Measurements from ENCODE around the gene SMC4. TPM values are rescaled to one million over a fixed set of nuclear protein-coding genes. Genes with fewer than 3 reads are reported as not detected.

The SMC4 gene
- total RNA-seq, 2 experiments from 2014 or later, result 149 to 154 TPM

DNA sequence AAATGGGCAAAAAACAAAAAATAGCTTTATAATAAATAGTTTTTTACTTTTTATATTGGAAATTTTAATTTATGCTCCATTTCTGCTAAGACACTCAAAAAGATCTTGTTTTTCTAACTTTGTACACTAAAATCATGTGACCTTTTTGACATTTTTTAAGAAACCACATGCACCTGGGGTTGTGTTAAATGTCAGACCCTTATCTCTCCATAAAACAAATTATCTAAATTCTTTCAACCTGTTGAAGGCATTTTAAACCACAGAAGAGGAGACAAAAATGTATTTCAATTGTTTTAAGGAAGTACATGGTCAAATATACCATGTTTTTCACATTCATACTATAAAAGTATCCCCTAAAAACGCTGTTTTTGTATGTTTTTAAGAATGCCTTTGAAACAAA, 29.7 kb upstream of the SMC4 start:
- ATAC-seq (no peak), DNase-seq (no peak)
- ChIA-PET CTCF (no interaction called here), POLR2A (interaction anchor here (0.6 kb wide), 1 partner anchor 386 kb away, joined by 4 read pairs; the partner anchor contains the start of gene PPM1L)
- no peak overlapping the region for H3K4me3 Mint-ChIP-seq
- intact Hi-C loops (cut with micrococcal nuclease), result no loop called here
- peaks cover 16% of the 10 kb centered on the region for H3K4me1 Mint-ChIP-seq (ENCODE audit: low read depth)
- TF ChIP-seq, protein P1, sequence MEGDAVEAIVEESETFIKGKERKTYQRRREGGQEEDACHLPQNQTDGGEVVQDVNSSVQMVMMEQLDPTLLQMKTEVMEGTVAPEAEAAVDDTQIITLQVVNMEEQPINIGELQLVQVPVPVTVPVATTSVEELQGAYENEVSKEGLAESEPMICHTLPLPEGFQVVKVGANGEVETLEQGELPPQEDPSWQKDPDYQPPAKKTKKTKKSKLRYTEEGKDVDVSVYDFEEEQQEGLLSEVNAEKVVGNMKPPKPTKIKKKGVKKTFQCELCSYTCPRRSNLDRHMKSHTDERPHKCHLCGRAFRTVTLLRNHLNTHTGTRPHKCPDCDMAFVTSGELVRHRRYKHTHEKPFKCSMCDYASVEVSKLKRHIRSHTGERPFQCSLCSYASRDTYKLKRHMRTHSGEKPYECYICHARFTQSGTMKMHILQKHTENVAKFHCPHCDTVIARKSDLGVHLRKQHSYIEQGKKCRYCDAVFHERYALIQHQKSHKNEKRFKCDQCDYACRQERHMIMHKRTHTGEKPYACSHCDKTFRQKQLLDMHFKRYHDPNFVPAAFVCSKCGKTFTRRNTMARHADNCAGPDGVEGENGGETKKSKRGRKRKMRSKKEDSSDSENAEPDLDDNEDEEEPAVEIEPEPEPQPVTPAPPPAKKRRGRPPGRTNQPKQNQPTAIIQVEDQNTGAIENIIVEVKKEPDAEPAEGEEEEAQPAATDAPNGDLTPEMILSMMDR (IDR thresholded peaks at IDR 0.05), result no peak
- no peaks in the 10 kb centered on the region for H3K27me3 Mint-ChIP-seq
- H3K36me3 Mint-ChIP-seq (ENCODE audit: low read depth), result peaks cover 21% of the 10 kb centered on the region
- no peaks in the 10 kb centered on the region for H3K9me3 Mint-ChIP-seq
- H3K27ac Mint-ChIP-seq, result peak overlapping the region; percentile 13

DNA sequence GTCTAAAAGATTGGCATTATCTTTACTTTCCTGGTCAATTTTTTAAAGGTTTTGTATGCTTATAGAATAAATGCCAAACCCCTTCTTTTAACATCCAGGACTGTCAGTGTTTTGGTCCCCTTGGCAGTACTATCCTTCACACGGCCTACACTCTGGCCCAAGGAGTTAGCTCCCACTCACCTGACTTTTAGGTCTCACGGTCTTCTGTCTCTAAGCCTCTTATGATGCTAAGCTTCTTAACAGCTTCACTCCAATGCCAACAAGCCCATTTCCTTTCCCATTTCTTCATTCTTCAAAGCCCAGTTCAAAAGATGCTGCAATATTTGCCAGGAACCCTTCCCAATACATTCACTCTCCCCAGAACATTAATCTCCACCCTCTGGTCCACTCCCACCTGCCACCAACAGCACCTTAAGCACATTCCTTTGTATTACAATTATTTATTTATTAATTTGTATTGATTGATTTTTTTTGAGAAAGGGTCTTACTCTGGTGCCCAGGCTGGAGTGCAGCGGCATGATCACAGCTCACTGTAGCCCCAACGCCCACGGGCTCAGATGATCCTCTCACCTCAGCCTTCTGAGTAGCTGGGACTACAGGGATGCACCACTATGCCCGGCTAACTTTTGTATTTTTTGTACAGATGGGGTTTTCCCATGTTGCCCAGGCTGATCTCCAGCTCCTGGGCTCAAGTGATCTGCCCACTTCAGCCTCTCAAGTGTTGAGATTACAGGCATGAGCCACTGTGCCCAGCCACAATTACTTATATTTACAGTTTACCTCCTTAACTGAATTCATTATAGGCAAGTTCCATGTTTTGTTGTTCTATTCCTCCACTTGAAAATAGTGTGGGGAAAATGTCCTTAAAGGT, 28.2 kb upstream of the SMC4 start:
- intact Hi-C loops (cut with micrococcal nuclease), result no loop called here
- Mint-ChIP-seq H3K36me3 (ENCODE audit: low read depth) (peaks cover 18% of the 10 kb centered on the region), H3K4me1 (ENCODE audit: low read depth) (peaks cover 16% of the 10 kb centered on the region), H3K9me3 (no peaks in the 10 kb centered on the region), H3K27ac (no peak overlapping the region), H3K27me3 (no peaks in the 10 kb centered on the region), H3K4me3 (no peak overlapping the region)
- ATAC-seq (no peak), DNase-seq (no peak)
- TF ChIP-seq, protein P1 (IDR thresholded peaks at IDR 0.05), result no peak
- POLR2A ChIA-PET, result no interaction called here
- CTCF ChIA-PET, result interaction anchor here (1.1 kb wide), 1 partner anchor 43 kb away, joined by 3 read pairs; no protein-coding TSS in a partner anchor

DNA sequence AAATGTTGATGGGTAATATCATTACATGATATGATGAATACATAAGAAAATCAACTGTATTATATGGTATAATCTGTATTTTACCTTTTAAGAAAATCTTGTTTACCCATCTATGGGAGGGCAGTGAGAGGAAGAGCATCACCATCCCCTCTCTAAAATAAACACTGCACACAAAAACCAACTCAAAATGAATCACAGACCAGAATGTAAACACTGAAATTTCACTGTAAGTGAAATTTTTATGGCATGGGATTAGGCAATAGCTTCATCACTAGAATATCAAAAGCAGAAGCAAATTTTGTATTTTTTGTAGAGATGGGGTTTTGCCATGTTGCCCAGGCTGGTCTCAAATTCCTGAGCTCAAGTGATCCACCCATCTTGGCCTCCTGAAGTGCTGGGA, 26.7 kb upstream of the SMC4 start:
- H3K27me3 Mint-ChIP-seq, result no peaks in the 10 kb centered on the region
- DNase-seq, result no peak
- H3K27ac Mint-ChIP-seq, result no peak overlapping the region
- no peak overlapping the region for H3K4me3 Mint-ChIP-seq
- ATAC-seq, result no peak
- H3K9me3 Mint-ChIP-seq, result no peaks in the 10 kb centered on the region
- POLR2A ChIA-PET, result no interaction called here
- CTCF ChIA-PET, result interaction anchor here (1.7 kb wide), 1 partner anchor 19 kb away, joined by 4 read pairs; no protein-coding TSS in a partner anchor
- H3K36me3 Mint-ChIP-seq (ENCODE audit: low read depth), result peaks cover 18% of the 10 kb centered on the region
- H3K4me1 Mint-ChIP-seq (ENCODE audit: low read depth), result peaks cover 16% of the 10 kb centered on the region
- intact Hi-C loops (cut with micrococcal nuclease), result no loop called here
- TF ChIP-seq, protein P1 (IDR thresholded peaks at IDR 0.05), result no peak

DNA sequence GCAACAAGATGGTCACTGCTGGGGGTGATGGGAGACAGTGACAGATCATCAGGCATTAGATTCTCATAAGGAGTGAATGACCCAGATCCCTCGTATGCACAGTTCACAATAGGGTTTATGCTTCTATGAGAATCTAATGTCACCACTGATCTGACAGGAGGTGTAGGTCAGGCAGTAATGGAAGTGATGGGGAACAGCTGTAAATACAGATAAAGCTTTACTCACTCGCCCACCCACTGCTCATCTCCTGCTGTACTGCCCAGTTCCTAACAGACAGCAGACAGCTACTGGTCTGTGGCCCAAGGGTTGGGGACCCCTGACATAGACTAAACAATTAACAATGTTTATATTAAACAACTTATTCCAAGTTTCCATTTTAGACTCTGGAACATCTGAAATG, 25.8 kb upstream of the SMC4 start:
- intact Hi-C loops (cut with micrococcal nuclease), result no loop called here

More for the DNA sequence above, 25.8 kb upstream of the SMC4 start:
- ChIA-PET CTCF (interaction anchor here (1.7 kb wide), 1 partner anchor 18 kb away, joined by 4 read pairs; no protein-coding TSS in a partner anchor), POLR2A (no interaction called here)
- H3K36me3 Mint-ChIP-seq (ENCODE audit: low read depth), result peaks cover 18% of the 10 kb centered on the region
- no peaks in the 10 kb centered on the region for H3K27me3 Mint-ChIP-seq
- no peak for DNase-seq
- H3K4me1 Mint-ChIP-seq (ENCODE audit: low read depth), result peaks cover 16% of the 10 kb centered on the region
- no peak overlapping the region for H3K27ac Mint-ChIP-seq
- TF ChIP-seq, protein P1 (IDR thresholded peaks at IDR 0.05), result no peak
- H3K4me3 Mint-ChIP-seq, result no peak overlapping the region
- ATAC-seq, result no peak
- no peaks in the 10 kb centered on the region for H3K9me3 Mint-ChIP-seq
